Uterus (tissue), 2 donors: ENCODE data around the gene APC2.
A peak's percentile ranks its signal among the peaks of the same experiment; 100 is the strongest.

Experiments used
- POLR2A ChIP-seq, 2 donors: fragments of 450-650 bp; IDR thresholded peaks; one replicate each; pipeline ENCODE4 v1.6.1; 2016; ENCODE audit warnings: antibody characterized with exemption in 2 of 2, mild to moderate bottlenecking in 1 of 2, moderate library complexity in 1 of 2
- TF ChIP-seq, protein P1 (sequence below), 4 experiments: fragments of 200-600 bp in 2 of 4; fragments of 450-650 bp in 2 of 4; sonication (generic) in 2 of 4; IDR thresholded peaks; one replicate each; pipeline ENCODE4 v1.5.1; 2016 to 2019; ENCODE audit warnings: antibody characterized with exemption in 4 of 4, mild to moderate bottlenecking in 2 of 4, moderate library complexity in 1 of 4

DNA sequence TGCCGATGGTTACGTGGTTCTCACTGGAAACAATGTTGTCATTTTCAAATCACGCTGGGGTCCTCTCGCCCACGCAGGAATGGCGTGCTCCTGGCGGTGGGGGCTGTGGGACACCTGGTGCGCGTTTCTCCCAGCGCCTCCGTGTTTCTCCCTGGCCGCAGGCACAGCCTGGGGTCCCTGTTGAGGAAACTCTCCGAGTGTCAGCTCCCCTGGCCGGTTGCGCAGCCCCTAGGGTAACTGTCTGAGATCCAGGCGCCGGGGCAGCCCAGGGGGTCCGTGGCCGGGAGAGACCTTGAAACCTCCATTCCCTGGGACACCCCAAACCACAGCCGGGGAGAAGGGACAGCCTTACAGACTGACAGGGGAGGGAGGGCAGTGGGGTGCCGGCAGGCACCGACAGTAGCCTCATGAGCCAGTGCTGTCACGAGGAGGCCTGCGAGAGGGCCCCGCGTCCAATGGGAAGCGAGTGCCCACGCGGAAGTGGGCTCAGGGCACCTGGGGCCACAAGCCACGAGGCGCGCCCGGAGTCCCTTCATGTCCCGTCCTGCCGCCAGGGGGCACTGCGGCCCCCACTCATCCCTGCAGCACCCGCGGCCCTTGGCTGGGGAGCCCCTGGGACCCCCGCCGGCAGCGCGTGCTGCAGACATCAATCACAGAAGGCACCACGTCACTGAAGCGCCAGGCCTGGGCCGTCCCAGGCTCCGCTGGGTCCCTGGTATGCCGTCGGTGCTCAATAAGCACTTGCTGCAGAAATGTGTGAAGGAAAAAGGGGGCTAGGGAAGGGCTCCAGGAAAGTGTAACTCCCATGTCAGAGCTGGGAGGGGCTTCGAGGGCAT is 53.4 kb downstream of the APC2 start:
- no peak for TF ChIP-seq POLR2A (IDR thresholded peaks at IDR 0.05)
- TF ChIP-seq, protein P1, sequence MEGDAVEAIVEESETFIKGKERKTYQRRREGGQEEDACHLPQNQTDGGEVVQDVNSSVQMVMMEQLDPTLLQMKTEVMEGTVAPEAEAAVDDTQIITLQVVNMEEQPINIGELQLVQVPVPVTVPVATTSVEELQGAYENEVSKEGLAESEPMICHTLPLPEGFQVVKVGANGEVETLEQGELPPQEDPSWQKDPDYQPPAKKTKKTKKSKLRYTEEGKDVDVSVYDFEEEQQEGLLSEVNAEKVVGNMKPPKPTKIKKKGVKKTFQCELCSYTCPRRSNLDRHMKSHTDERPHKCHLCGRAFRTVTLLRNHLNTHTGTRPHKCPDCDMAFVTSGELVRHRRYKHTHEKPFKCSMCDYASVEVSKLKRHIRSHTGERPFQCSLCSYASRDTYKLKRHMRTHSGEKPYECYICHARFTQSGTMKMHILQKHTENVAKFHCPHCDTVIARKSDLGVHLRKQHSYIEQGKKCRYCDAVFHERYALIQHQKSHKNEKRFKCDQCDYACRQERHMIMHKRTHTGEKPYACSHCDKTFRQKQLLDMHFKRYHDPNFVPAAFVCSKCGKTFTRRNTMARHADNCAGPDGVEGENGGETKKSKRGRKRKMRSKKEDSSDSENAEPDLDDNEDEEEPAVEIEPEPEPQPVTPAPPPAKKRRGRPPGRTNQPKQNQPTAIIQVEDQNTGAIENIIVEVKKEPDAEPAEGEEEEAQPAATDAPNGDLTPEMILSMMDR (IDR thresholded peaks at IDR 0.05) = peak; percentile 54 to 72 (median 64)
